Measurements from ENCODE around the gene FOXD1. TPM values are rescaled to one million over a fixed set of nuclear protein-coding genes. Genes with fewer than 3 reads are reported as not detected.

The FOXD1 gene
- polyA plus RNA-seq, 1 donor (not counting 4 experiments of a cell fraction or from before 2014, with no cell fraction given), result 7.0 TPM

DNA sequence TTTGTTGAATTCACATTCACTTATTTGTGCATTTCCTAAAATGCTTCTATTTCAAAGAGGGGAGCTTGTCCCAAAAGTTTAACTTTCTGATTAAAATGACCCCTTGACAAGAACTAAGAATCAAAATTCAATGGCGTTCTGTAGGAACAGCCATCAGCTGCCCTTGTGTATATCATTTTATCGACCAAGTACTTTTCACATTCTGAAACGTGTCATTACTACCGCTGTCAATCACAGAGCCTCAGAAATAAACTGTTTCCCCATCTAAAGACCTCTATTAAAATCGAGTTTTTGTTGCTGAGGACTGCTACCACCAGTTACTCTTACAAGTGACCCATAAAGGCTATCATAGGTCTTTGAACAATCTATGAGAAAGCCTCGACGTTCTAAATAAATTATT is 1.6 kb upstream of the FOXD1 start:
- FAIRE-seq, result no peak
- TF ChIP-seq, protein P1, sequence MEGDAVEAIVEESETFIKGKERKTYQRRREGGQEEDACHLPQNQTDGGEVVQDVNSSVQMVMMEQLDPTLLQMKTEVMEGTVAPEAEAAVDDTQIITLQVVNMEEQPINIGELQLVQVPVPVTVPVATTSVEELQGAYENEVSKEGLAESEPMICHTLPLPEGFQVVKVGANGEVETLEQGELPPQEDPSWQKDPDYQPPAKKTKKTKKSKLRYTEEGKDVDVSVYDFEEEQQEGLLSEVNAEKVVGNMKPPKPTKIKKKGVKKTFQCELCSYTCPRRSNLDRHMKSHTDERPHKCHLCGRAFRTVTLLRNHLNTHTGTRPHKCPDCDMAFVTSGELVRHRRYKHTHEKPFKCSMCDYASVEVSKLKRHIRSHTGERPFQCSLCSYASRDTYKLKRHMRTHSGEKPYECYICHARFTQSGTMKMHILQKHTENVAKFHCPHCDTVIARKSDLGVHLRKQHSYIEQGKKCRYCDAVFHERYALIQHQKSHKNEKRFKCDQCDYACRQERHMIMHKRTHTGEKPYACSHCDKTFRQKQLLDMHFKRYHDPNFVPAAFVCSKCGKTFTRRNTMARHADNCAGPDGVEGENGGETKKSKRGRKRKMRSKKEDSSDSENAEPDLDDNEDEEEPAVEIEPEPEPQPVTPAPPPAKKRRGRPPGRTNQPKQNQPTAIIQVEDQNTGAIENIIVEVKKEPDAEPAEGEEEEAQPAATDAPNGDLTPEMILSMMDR (optimal IDR thresholded peaks at IDR 0.05 in 1 of 3, IDR thresholded peaks at IDR 0.05 in 1 of 3, conservative IDR thresholded peaks at IDR 0.05 in 1 of 3; ENCODE audit: extremely low read depth in 1 of 3, insufficient read depth in 2 of 3, low read length in 3 of 3), result no peak
- TF ChIP-seq EZH2 (IDR thresholded peaks at IDR 0.05; ENCODE audit: low read length), result peak; percentile 29
- H2AFZ ChIP-seq (ENCODE audit: control insufficient read depth, low read length), result no peak overlapping the region

DNA sequence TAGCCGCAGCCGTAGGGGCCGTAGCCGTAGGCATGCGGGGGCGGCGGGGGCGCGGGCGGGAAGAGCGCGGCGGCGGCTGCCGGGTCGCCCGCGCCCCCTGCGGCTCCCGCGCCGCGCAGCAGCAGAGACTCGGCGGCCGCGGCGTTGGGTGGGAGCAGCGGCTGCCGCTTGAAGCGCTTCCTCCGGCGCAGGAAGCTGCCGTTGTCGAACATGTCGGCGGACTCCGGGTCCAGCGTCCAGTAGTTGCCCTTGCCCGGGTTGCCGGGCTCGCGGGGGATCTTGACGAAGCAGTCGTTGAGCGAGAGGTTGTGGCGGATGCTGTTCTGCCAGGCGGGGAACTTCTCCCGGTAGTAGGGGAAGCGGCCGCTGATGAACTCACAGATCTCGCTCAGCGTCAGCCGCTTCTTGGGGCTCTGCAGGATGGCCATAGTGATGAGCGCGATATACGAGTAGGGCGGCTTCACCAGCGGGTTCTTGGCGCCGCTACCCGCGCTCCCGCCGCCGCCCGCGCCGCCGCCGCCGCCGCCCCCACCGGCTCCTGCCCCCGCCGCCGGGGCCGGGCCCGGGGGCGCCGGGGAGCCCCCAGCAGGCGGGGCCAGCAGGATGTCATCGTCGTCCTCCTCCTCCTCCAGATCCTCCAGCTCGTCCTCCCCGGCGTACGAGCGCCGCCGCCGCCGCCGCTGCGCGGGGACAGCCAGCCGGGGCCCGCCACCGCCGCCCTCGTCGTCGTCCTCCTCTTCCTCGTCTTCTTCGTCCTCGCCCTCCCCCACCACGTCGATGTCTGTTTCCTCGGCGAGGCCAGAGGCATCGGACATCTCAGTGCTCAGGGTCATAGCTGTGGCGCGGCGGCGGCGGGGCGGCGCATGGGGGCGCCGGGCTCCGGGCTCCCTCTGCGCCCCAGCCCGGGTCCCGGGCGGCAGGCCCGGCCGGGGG is 781 bp downstream of the FOXD1 start:
- DNase-seq (ENCODE audit: low read depth, low spot score) (no peak), FAIRE-seq (no peak)
- peaks cover 15% of the 10 kb centered on the region for H3K4me1 ChIP-seq (ENCODE audit: control insufficient read depth, extremely low read depth, insufficient read depth, low read length)
- dilution Hi-C loops (cut with MboI; ENCODE audit: extremely low pct_ligation_motif_present, low sequenced_read_pairs), result no loop called here
- H3K9me3 ChIP-seq (ENCODE audit: control insufficient read depth, low read depth, low read length), result no peaks in the 10 kb centered on the region
- no peaks in the 10 kb centered on the region for H3K9me1 ChIP-seq (ENCODE audit: control insufficient read depth, extremely low read depth, insufficient read depth, low read length)
- no peak overlapping the region for H2AFZ ChIP-seq (ENCODE audit: control insufficient read depth, low read length)
- H3K36me3 ChIP-seq (ENCODE audit: control insufficient read depth in 2 of 2, extremely low read depth in 1 of 2, insufficient read depth in 2 of 2, low read length in 2 of 2), result no peaks in the 10 kb centered on the region
- H4K20me1 ChIP-seq (ENCODE audit: control insufficient read depth, extremely low read depth, insufficient read depth, low read length), result no peaks in the 10 kb centered on the region
- peaks cover 29% of the 10 kb centered on the region for H3K79me2 ChIP-seq (ENCODE audit: control insufficient read depth, insufficient read depth, low read length)
- peaks cover 45% of the 10 kb centered on the region for H3K27me3 ChIP-seq (ENCODE audit: control insufficient read depth, extremely low read depth, insufficient read depth, low read length)
- peak overlapping the region; percentile 52 for H3K27ac ChIP-seq (ENCODE audit: control insufficient read depth, insufficient read depth, low read length)
- no peak overlapping the region for H3K4me2 ChIP-seq (ENCODE audit: control insufficient read depth, extremely low read depth, insufficient read depth, low read depth, low read length)
- no peak for TF ChIP-seq EZH2 (IDR thresholded peaks at IDR 0.05; ENCODE audit: low read length)
- TF ChIP-seq, protein P1 (optimal IDR thresholded peaks at IDR 0.05 in 1 of 3, IDR thresholded peaks at IDR 0.05 in 1 of 3, conservative IDR thresholded peaks at IDR 0.05 in 1 of 3; ENCODE audit: extremely low read depth in 1 of 3, insufficient read depth in 2 of 3, low read length in 3 of 3), result peak in 1 of 3 experiments; percentile 7
- H3K9ac ChIP-seq (ENCODE audit: control insufficient read depth, extremely low read depth, insufficient read depth, low read length), result peak overlapping the region; percentile 75
- H3K4me3 ChIP-seq (ENCODE audit: control insufficient read depth in 2 of 3, extremely low read depth in 1 of 3, insufficient read depth in 2 of 3, low read depth in 1 of 3, low read length in 3 of 3), result peak overlapping the region; percentile 75 to 76 (median 75)

More for the DNA sequence above, 1.6 kb upstream of the FOXD1 start:
- H4K20me1 ChIP-seq (ENCODE audit: control insufficient read depth, extremely low read depth, insufficient read depth, low read length), result no peaks in the 10 kb centered on the region
- H3K79me2 ChIP-seq (ENCODE audit: control insufficient read depth, insufficient read depth, low read length), result peaks cover 23% of the 10 kb centered on the region
- no peaks in the 10 kb centered on the region for H3K9me1 ChIP-seq (ENCODE audit: control insufficient read depth, extremely low read depth, insufficient read depth, low read length)
- H3K9me3 ChIP-seq (ENCODE audit: control insufficient read depth, low read depth, low read length), result no peaks in the 10 kb centered on the region
- H3K4me3 ChIP-seq (ENCODE audit: control insufficient read depth in 2 of 3, extremely low read depth in 1 of 3, insufficient read depth in 2 of 3, low read depth in 1 of 3, low read length in 3 of 3), result no peak overlapping the region
- peaks cover 11% of the 10 kb centered on the region for H3K4me1 ChIP-seq (ENCODE audit: control insufficient read depth, extremely low read depth, insufficient read depth, low read length)
- H3K9ac ChIP-seq (ENCODE audit: control insufficient read depth, extremely low read depth, insufficient read depth, low read length), result no peak overlapping the region
- H3K27ac ChIP-seq (ENCODE audit: control insufficient read depth, insufficient read depth, low read length), result no peak overlapping the region
- dilution Hi-C loops (cut with MboI; ENCODE audit: extremely low pct_ligation_motif_present, low sequenced_read_pairs), result no loop called here
- no peaks in the 10 kb centered on the region for H3K36me3 ChIP-seq (ENCODE audit: control insufficient read depth in 2 of 2, extremely low read depth in 1 of 2, insufficient read depth in 2 of 2, low read length in 2 of 2)
- no peak for DNase-seq (ENCODE audit: low read depth, low spot score)
- H3K4me2 ChIP-seq (ENCODE audit: control insufficient read depth, extremely low read depth, insufficient read depth, low read depth, low read length), result no peak overlapping the region
- H3K27me3 ChIP-seq (ENCODE audit: control insufficient read depth, extremely low read depth, insufficient read depth, low read length), result peaks cover 37% of the 10 kb centered on the region

Measured in keratinocyte (primary cell).